Stomach smooth muscle (tissue), 2 donors: ENCODE data around the gene FGF8.

Experiments
- H3K27ac ChIP-seq: one replicate; pipeline ENCODE4 v1.7.0; 2013; ENCODE audit warnings: mild to moderate bottlenecking, low read length, inconsistent platforms
- H3K27me3 ChIP-seq, 2 donors: one replicate each; pipeline ENCODE4 v1.7.0; 2013; ENCODE audit warnings: low read length in 2 of 2; ENCODE audit not compliant: insufficient read depth in 2 of 2, control insufficient read depth in 1 of 2
- H3K36me3 ChIP-seq, 2 donors: one replicate each; pipeline ENCODE4 v1.7.0; 2013; ENCODE audit warnings: low read length in 2 of 2; ENCODE audit not compliant: control insufficient read depth in 2 of 2, insufficient read depth in 2 of 2
- H3K4me1 ChIP-seq: one replicate; pipeline ENCODE4 v1.7.0; 2013; ENCODE audit warnings: low read length; ENCODE audit not compliant: control insufficient read depth, insufficient read depth
- H3K4me3 ChIP-seq, 2 donors: one replicate each; pipeline ENCODE4 v1.7.0; 2013; ENCODE audit warnings: low read length in 2 of 2
- H3K9ac ChIP-seq, 2 donors: one replicate each; pipeline ENCODE4 v1.7.0; 2013; ENCODE audit warnings: low read length in 2 of 2, mild to moderate bottlenecking in 1 of 2
- H3K9me3 ChIP-seq, 2 donors: one replicate each; pipeline ENCODE4 v1.7.0; 2013; ENCODE audit warnings: low read length in 2 of 2; ENCODE audit not compliant: control insufficient read depth in 2 of 2
- donor health status: healthy.
- donor health status: Pancreatic carcinoma.

Gene FGF8

DNA sequence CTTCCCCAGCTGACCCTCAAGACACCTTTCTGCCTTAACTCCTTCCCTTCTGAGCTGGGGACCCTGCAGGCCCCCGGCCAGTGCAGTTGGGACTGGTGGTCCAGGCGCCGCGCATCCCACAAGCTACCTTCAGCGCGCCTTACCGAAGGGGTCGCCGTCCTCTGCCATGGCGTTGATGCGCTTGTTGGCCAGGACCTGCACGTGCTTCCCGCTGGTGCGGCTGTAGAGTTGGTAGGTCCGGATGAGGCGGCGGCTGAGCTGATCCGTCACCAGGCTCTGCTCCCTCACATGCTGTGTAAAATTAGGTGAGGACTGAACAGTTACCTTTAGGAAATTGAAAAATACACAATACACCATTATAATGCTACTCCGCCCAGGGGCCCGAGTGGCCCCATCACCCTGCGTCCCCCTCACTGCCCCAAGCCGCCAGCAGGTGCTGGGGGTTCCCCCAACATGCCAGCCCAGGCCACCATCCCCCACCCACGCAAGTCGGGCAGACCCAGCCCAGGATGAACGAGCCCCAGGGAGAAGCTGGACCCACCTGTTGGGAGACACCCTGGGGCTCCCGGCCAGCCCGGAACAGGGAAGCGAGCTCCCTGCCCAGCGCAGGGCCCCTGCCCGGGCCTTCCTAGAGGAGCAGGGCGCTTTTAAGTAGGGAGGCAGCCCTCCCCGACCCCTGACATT lies 1.2 kb downstream of the FGF8 start:
- H3K36me3 ChIP-seq, result no peaks in the 10 kb centered on the region
- H3K4me1 ChIP-seq, result peaks cover 27% of the 10 kb centered on the region
- no peak overlapping the region for H3K9ac ChIP-seq
- no peaks in the 10 kb centered on the region for H3K9me3 ChIP-seq
- H3K27ac ChIP-seq, result no peak overlapping the region
- H3K4me3 ChIP-seq, result no peak overlapping the region
- peaks cover 70 to 89% of the 10 kb centered on the region in 2 donors for H3K27me3 ChIP-seq

GRCh38 chr10:101773923-101774588 lies 1.9 kb downstream of the FGF8 start:
- peaks cover 20% of the 10 kb centered on the region for H3K4me1 ChIP-seq
- H3K27me3 ChIP-seq, result peaks cover 66 to 83% of the 10 kb centered on the region in 2 donors
- no peak overlapping the region for H3K27ac ChIP-seq
- H3K4me3 ChIP-seq, result no peak overlapping the region
- no peaks in the 10 kb centered on the region for H3K36me3 ChIP-seq
- no peaks in the 10 kb centered on the region for H3K9me3 ChIP-seq
- H3K9ac ChIP-seq, result no peak overlapping the region

DNA sequence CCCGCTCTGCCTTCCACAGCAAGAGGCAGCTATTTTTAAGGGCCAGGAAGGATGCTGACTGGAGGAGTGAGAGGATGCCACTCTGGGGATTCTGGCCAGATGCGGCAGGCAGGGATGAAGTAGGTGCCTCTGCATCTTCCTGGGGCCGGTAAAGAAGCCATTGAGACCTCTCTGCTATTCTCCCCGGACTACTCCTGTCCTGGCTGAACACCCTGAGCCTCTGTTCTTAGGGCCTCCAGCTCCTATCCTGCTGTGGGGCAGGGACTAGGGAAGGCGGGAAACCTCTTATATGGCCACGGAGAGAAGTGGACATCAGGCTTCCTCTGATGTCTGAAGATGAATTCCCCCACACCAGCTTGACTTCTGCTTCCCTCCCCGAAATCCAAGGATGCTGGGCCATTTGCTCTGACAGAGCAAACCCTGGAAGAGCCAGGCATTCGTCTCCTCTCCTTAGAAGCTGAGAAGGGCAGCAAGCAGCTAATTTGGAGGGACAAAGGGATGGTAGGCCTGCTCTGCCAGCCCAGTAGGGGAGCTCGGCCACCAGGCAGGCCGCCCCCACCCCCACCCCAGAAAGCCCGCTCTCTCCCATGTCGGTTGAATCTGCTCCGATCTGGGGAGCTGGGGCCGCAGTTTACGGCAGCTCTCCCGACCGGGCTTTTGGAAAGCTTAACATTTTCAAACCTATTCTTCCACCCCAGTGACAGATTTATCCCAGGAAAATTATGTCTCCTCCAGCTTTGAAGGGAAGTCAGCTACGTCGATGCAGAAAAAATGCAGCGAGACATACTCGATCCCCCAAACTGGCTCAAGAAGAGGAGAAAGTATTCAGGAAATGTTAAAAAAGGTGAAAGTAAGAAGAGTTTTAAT lies 2.8 kb downstream of the FGF8 start:
- H3K9ac ChIP-seq, result no peak overlapping the region
- H3K4me1 ChIP-seq, result peaks cover 16% of the 10 kb centered on the region
- no peak overlapping the region for H3K4me3 ChIP-seq
- H3K27me3 ChIP-seq, result peaks cover 61 to 81% of the 10 kb centered on the region in 2 donors
- no peaks in the 10 kb centered on the region for H3K36me3 ChIP-seq
- H3K9me3 ChIP-seq, result no peaks in the 10 kb centered on the region
- no peak overlapping the region for H3K27ac ChIP-seq

DNA sequence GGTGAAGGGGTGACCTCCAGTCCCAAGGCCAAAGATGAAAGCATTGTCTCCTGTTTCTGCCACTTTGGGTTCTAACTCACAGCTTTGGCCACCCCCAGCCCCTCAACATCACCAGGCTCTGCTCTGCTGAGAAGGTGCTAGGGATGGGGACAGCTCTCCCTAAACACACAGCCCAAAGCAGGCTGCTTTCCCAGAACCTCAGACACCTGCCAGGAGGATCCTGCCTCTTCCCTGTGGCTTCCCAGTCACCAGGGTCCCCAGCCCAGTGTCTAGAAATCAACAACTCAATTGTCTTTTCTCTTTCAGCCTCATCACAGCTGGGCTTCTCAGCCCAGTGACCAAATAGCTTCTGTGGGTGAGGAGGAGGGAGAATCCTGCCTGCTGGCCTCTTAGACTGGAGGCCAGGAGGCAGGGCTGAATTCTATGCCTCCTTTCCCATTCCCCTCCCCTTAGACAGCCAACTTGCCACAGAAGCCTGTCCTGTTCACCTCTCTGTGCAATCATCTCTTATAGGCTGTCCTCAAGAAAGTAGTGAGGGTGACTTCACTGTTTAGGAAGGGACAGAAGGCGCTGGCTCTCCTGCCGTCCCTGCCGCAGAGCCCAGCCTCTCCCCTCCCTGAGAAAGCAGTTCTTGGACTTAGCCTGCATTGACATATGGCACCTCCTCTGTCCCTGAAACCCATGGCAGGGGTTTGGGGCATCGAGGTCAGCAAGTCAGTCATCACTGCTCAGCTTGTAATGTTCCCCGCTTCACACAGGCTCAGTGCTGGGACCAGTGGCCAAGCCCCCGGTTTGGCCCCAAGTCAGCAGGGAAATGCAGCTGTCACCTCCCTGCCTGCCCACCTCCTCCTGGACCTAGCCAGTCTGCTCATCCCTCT lies 3.7 kb downstream of the FGF8 start:
- Histone ChIP-seq H3K9me3 (no peaks in the 10 kb centered on the region), H3K4me1 (peaks cover 16% of the 10 kb centered on the region), H3K9ac (no peak overlapping the region), H3K4me3 (no peak overlapping the region), H3K36me3 (no peaks in the 10 kb centered on the region), H3K27me3 (peaks cover 52 to 75% of the 10 kb centered on the region in 2 donors), H3K27ac (no peak overlapping the region)

GRCh38 chr10:101771380-101771779 lies 4.5 kb downstream of the FGF8 start:
- Histone ChIP-seq H3K4me1 (peaks cover 13% of the 10 kb centered on the region), H3K9me3 (no peaks in the 10 kb centered on the region), H3K27ac (no peak overlapping the region), H3K9ac (no peak overlapping the region), H3K4me3 (no peak overlapping the region), H3K36me3 (no peaks in the 10 kb centered on the region), H3K27me3 (peaks cover 50 to 66% of the 10 kb centered on the region in 2 donors)

DNA sequence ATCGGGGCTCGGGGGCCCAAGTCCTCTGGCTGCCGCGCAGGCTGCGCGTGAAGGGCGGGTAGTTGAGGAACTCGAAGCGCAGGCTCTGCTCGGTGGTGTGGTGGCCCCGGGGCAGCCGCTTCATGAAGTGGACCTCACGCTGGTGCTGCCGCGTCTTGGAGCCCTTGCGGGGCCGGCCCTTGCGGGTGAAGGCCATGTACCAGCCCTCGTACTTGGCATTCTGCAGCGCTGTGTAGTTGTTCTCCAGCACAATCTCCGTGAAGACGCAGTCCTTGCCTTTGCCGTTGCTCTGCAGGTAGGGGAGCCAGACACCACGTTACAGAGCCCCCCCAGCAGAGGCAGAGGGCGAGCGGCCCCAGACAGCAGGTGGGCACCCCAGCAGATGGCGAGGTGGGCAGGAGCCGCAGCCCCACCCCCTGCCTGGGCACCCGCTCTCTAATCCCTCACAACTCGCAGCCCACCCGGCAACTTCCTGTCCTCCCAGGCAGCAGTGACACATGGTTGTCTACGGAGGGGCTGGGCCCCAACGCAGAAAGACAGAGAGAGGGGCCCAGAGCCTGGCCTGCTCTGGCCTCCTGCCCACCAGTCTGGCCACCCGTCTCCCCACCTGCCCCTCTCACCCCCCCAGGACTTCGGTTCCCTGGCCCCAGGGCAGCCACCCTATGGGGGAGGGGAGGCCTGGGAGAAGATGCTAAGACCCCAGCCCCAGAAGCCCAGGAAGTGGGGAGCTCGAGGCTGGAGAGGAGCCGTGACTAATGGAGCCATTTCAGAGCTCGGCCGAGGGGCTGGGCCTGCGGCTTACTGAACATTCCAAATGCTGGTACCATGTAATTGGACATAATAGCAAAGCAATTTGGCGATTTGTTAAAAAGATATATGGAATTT lies 5.3 kb downstream of the FGF8 start:
- H3K27ac ChIP-seq, result no peak overlapping the region
- H3K27me3 ChIP-seq, result peaks cover 51 to 65% of the 10 kb centered on the region in 2 donors
- H3K9ac ChIP-seq, result no peak overlapping the region
- no peak overlapping the region for H3K4me3 ChIP-seq
- no peaks in the 10 kb centered on the region for H3K9me3 ChIP-seq
- H3K4me1 ChIP-seq, result peaks cover 11% of the 10 kb centered on the region
- no peaks in the 10 kb centered on the region for H3K36me3 ChIP-seq

DNA sequence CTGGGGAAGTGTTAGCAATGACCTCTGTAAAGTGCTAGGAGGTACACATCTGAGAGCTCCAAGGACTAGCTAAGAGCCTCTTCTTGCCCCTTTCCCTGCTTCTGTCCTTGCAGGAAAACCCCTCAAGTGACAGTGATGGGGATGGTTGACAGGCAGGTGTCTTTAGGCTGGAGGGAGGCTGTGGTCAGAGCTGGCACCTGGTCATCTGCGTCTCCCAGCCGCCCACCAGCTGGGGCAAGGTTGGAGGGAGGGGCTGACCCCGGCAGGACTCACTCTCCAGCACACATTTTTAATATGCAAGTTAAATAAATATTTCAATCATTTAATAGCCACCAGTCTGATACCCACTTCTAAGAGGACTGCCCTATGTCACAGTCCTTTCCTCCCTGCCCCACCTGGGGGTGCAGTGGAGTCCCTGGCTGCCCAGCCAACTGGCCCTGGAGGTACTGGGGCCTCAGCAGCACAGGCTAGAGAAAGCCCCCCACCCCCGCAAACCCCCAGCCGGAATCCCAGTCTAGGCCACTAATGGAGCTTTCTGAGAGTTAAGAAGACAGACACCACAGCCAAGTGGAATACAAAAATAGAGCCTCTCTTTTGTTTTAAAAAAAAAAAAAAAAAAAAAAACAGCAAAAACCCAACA lies 6.3 kb downstream of the FGF8 start:
- Histone ChIP-seq H3K4me3 (no peak overlapping the region), H3K27ac (no peak overlapping the region), H3K4me1 (peaks cover 4% of the 10 kb centered on the region), H3K27me3 (peaks cover 47 to 56% of the 10 kb centered on the region in 2 donors), H3K36me3 (no peaks in the 10 kb centered on the region), H3K9ac (no peak overlapping the region), H3K9me3 (no peaks in the 10 kb centered on the region)

GRCh38 chr10:101768791-101769170 lies 7.1 kb downstream of the FGF8 start:
- Histone ChIP-seq H3K4me3 (no peak overlapping the region), H3K27ac (no peak overlapping the region), H3K27me3 (peaks cover 40 to 47% of the 10 kb centered on the region in 2 donors)

GRCh38 chr10:101767966-101768790 lies 7.7 kb downstream of the FGF8 start:
- Histone ChIP-seq H3K4me1 (peaks cover 2% of the 10 kb centered on the region), H3K9ac (no peak overlapping the region), H3K4me3 (no peak overlapping the region), H3K27me3 (peaks cover 35 to 41% of the 10 kb centered on the region in 2 donors), H3K36me3 (no peaks in the 10 kb centered on the region), H3K9me3 (no peaks in the 10 kb centered on the region), H3K27ac (no peak overlapping the region)

More at GRCh38 chr10:101768791-101769170, 7.1 kb downstream of the FGF8 start:
- H3K9me3 ChIP-seq, result no peaks in the 10 kb centered on the region
- H3K9ac ChIP-seq, result no peak overlapping the region
- no peaks in the 10 kb centered on the region for H3K36me3 ChIP-seq
- H3K4me1 ChIP-seq, result peaks cover 2% of the 10 kb centered on the region
